Ishikawa (cell line): ENCODE results near the gene KCNIP4.

ENCODE experiments used
- CEBPB ChIP-seq: IDR thresholded peaks from 2 replicates; pipeline ENCODE4 v1.6.1; 2012
- CREB1 ChIP-seq: IDR thresholded peaks from 2 replicates; pipeline ENCODE4 v1.6.1; 2012; ENCODE audit warnings: low read depth
- EGR1 ChIP-seq: IDR thresholded peaks from 2 replicates; pipeline ENCODE4 v1.6.1; 2012
- EP300 ChIP-seq: IDR thresholded peaks from 2 replicates; pipeline ENCODE4 v1.6.1; 2012; ENCODE audit warnings: borderline replicate concordance
- FOXM1 ChIP-seq: IDR thresholded peaks from 2 replicates; pipeline ENCODE4 v1.6.1; 2012; ENCODE audit warnings: low read depth, borderline replicate concordance
- MAX ChIP-seq: IDR thresholded peaks from 2 replicates; pipeline ENCODE4 v1.6.1; 2012
- NFIC ChIP-seq: IDR thresholded peaks from 2 replicates; pipeline ENCODE4 v1.6.1; 2012
- RAD21 ChIP-seq: IDR thresholded peaks from 2 replicates; pipeline ENCODE4 v1.6.1; 2012; ENCODE audit warnings: low read depth
- TAF1 ChIP-seq: IDR thresholded peaks from 2 replicates; pipeline ENCODE4 v1.6.1; 2012; ENCODE audit warnings: low read depth, mild to moderate bottlenecking
- TCF12 ChIP-seq: IDR thresholded peaks from 2 replicates; pipeline ENCODE4 v1.6.1; 2012; ENCODE audit warnings: low read depth
- TEAD4 ChIP-seq: IDR thresholded peaks from 2 replicates; pipeline ENCODE4 v1.6.1; 2012
- YY1 ChIP-seq: IDR thresholded peaks from 2 replicates; pipeline ENCODE4 v1.6.1; 2012; ENCODE audit warnings: low read depth
- ZBTB7A ChIP-seq: IDR thresholded peaks from 2 replicates; pipeline ENCODE4 v1.6.1; 2012; ENCODE audit warnings: low read depth
- TF ChIP-seq, protein P1 (sequence below): IDR thresholded peaks from 2 replicates; pipeline ENCODE4 v1.6.1; 2012; ENCODE audit warnings: low read depth, mild to moderate bottlenecking
- TF ChIP-seq, protein P2 (sequence below): IDR thresholded peaks from 2 replicates; pipeline ENCODE4 v1.6.1; 2012

KCNIP4 gene

DNA sequence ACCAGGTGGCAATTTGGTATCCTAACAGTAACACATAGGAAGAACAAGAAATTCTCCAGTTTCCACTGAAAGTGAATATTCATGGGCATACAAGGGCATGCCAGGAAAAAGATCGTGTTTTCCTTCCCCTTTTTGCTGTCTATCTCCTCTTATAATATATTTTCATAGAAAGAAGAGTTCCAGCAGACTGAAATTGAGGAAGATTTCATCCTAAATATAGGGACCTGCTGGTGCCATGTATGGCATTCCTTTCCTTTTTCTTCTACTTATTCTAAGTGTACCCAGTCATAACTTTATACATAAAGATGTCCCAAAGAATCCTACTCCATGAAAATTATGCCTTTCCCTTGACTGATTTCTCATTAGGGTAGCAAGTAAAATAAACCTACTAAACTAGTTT is 40.8 kb upstream of the KCNIP4 start:
- TF ChIP-seq MAX (no peak), RAD21 (no peak), NFIC (no peak), EGR1 (no peak), EP300 (no peak), CEBPB (no peak)
- TF ChIP-seq, protein P1, sequence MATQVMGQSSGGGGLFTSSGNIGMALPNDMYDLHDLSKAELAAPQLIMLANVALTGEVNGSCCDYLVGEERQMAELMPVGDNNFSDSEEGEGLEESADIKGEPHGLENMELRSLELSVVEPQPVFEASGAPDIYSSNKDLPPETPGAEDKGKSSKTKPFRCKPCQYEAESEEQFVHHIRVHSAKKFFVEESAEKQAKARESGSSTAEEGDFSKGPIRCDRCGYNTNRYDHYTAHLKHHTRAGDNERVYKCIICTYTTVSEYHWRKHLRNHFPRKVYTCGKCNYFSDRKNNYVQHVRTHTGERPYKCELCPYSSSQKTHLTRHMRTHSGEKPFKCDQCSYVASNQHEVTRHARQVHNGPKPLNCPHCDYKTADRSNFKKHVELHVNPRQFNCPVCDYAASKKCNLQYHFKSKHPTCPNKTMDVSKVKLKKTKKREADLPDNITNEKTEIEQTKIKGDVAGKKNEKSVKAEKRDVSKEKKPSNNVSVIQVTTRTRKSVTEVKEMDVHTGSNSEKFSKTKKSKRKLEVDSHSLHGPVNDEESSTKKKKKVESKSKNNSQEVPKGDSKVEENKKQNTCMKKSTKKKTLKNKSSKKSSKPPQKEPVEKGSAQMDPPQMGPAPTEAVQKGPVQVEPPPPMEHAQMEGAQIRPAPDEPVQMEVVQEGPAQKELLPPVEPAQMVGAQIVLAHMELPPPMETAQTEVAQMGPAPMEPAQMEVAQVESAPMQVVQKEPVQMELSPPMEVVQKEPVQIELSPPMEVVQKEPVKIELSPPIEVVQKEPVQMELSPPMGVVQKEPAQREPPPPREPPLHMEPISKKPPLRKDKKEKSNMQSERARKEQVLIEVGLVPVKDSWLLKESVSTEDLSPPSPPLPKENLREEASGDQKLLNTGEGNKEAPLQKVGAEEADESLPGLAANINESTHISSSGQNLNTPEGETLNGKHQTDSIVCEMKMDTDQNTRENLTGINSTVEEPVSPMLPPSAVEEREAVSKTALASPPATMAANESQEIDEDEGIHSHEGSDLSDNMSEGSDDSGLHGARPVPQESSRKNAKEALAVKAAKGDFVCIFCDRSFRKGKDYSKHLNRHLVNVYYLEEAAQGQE = no peak

DNA sequence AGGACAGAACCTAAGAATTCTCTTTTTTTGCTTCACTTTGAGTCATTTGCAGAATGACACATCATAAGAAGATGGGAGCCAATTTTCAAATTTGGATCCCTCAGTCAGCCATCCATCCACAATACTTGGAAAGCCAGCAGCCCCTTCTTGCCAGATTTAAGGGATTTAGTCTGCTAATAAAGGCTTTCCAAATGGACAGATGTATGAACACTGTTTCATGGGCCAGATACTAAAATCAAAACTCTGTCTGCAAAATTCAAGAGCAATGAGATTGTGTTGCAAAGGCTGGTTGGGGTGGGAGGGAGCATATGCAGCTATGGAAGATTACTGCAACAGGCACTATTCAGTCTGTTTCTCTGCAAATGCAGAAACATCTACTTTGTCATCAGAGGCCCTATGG is 37.7 kb upstream of the KCNIP4 start:
- TF ChIP-seq YY1 = no peak
- TF ChIP-seq, protein P1 = no peak
- no peak for TF ChIP-seq TAF1
- TF ChIP-seq, protein P2, sequence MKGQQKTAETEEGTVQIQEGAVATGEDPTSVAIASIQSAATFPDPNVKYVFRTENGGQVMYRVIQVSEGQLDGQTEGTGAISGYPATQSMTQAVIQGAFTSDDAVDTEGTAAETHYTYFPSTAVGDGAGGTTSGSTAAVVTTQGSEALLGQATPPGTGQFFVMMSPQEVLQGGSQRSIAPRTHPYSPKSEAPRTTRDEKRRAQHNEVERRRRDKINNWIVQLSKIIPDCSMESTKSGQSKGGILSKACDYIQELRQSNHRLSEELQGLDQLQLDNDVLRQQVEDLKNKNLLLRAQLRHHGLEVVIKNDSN = no peak
- TF ChIP-seq MAX = no peak
- no peak for TF ChIP-seq NFIC
- no peak for TF ChIP-seq TCF12

GRCh38 chr4:21982087-21982486 is 33.5 kb upstream of the KCNIP4 start:
- no peak for TF ChIP-seq MAX
- no peak for TF ChIP-seq ZBTB7A
- no peak for TF ChIP-seq YY1
- TF ChIP-seq EGR1 = no peak
- TF ChIP-seq TCF12 = no peak
- no peak for TF ChIP-seq CEBPB
- TF ChIP-seq, protein P2 = no peak
- TF ChIP-seq, protein P1 = no peak
- TF ChIP-seq RAD21 = no peak
- no peak for TF ChIP-seq FOXM1
- TF ChIP-seq CREB1 = no peak
- TF ChIP-seq EP300 = no peak
- no peak for TF ChIP-seq TEAD4
- TF ChIP-seq NFIC = no peak
- no peak for TF ChIP-seq TAF1

GRCh38 chr4:21979196-21979595 is 30.6 kb upstream of the KCNIP4 start:
- TF ChIP-seq EGR1 (no peak), CEBPB (no peak), MAX (no peak), NFIC (no peak)
- TF ChIP-seq, protein P1 = no peak
